GM19438 (cell line): Measurements from ENCODE around the gene LAGE3.

Experiments used
- ATAC-seq: cut with Tn5 transposase; IDR thresholded peaks from one replicate; pipeline ENCODE4 v1.9.1; 2021; ENCODE audit warnings: low read depth; ENCODE audit not compliant: unreplicated experiment

The LAGE3 gene

DNA sequence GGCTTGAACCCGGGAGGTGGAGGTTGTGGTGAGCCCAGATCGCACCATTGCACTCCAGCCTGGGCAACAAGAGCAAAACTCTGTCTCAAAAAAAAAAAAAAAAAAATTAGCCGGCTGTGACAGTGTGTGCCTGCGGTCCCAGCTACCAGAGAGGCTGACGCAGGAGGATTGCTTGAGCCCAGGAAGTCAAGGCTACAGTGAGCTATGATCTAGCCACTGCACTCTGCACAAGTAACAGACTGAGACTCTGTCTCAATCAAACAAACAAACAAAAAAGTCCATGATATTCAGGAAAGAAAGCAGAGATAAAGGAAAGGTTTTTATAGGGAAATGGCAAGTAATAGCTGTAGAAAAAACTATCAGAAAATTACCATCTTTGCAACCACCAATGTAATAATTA lies 2.1 kb upstream of the LAGE3 start:
- no peak for ATAC-seq

DNA sequence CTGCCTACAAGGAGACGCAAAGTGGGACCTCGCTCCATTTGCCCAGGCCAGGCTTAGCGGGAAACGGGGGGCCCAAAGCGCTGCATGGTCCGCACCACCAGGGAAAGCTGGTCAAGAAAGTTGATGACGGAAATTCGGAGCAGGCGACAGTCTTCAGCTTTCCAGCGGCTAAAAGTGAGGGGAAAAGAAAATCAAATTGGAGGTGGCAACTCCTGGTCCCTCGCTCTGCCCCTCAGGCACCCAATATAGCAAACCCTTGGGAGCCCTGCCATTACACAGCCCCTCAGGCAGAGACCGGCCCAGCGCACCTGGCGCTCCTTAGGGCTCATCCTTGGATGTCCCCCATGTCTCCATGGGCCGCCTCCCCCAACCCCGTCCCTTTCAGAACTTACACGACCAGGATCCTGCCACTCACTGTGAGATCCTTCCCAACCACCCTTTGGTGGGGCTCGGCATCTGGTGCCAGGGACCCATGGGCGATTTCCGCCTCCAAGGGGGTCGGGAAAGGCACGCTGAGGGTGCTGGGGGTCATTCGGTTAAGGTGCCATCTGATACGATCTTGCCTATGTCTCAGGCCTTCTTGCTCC lies 1.1 kb downstream of the LAGE3 start:
- ATAC-seq: no peak

DNA sequence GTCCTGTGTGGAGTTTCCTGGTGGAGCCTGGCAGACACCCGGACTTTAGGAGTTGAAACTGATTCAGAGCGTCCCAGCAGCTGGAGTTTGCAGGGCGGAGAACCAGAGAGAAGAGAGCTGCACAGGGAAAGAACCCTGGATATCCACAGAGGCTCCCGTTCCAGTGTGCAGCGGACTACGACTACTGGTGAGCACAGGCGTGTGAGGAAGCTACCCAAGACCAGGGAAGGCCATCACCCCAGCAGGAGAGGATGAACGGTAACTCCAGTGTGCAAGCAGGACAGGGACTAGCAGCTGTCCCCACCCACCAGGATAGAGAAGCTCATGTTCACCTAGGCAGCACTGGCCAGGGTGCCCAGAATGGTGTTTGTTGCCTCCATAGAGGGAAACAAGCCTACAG lies 2.3 kb downstream of the LAGE3 start:
- no peak for ATAC-seq

DNA sequence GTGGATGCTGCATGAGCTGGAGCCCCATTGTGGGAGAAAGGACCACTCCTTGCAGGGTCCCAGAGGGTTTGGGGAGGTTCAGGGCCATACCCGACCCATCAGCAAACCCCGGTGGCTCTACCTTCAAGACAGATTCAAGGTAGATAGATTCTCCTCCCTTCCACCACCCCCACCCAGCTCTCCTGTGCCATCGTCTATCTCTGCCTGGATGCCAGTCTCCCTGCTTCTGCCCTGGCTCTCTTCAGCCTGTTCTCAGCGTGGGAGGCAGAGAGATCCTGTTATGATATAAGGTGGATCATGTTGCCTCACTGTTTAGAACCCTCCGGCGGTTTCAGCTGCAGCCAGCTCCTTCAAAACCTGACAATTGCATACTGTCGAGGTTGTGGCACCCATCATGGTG lies 5.4 kb downstream of the LAGE3 start:
- ATAC-seq: no peak

DNA sequence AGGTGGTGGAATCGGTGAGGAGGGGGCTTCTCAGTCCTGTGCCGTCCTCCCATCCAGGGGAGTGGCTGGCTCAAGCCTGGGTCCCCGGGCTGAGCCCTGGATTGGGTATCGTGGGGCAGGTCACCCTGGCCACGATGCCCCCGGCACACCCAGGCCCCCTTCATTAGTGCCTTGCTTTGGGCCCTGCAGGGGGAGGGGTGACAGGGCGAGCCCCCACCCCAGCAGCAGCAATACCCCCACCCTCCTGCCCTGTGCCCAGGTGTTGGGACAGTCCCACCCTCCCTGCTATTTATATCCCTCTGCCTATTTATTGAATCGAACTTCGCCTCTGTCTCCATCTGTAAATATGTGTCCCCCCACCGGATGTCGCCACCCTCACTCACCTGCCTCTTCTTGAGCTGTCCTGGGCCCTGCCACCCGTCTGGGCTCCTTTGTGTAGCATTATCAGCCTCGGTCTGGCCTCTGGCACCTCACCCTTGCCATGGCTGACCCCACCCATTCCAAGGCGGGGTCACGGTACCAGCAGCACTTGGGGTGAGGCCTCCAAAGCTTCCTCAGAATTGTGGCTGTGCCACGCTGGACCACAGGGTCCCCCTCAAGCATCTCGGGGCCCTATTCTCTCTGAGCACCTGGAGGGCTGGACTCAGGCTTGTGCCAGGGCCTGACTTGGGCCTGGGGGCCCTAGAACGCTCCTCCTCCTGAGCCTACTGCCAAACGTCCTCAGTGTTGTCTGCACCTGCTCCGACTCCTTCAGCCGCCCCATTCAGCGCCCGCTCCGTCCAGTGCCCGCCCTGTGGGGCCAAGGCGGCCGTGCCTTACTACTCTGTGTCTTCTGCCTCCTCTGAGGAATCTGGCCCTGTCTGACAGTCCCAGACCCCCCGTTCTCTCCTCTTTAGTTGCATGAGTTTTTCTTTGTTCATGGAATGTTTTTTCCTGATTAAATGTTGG lies 6.1 kb downstream of the LAGE3 start:
- ATAC-seq: no peak

DNA sequence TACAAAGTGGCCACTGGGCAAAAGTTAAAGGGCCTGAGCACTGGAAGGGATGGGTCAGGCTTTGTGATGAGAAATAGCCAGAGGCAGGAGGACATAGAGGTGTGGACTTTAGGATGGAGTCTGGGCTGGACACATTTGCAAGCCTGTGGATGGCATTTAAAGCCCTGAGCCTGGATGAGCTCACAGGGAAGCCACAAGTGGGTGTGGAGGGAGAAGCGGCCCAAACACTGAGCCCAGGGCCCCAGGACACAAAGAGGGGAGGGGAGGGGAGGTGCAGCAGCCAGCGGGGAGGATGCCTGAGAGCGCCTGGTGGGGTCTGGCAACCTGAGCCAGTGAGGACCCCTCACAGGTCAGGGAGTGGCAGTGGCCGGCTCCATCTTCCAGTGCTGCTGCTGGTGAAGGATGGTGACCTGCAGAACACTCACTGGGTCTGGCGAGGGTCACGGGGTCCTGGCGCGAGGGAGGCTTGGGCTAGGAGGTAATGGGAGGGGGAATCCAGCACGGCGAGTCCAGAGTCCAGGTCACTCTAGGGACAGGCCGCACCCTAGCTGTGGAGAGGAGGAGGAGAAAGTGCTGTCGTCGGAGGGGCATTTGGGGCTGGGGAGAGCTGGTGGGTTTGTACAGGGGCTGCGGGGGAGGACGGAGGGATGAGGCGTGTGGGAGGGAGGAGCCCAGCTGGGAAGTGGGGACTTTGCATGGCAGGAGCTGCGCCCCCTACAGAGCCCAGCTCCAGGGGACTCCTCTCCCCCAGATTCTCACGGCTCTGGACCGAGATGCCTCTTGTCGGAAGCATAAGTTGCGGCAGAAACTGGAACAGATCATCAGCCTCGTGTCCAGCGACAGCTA lies 7.0 kb downstream of the LAGE3 start:
- ATAC-seq: no peak

DNA sequence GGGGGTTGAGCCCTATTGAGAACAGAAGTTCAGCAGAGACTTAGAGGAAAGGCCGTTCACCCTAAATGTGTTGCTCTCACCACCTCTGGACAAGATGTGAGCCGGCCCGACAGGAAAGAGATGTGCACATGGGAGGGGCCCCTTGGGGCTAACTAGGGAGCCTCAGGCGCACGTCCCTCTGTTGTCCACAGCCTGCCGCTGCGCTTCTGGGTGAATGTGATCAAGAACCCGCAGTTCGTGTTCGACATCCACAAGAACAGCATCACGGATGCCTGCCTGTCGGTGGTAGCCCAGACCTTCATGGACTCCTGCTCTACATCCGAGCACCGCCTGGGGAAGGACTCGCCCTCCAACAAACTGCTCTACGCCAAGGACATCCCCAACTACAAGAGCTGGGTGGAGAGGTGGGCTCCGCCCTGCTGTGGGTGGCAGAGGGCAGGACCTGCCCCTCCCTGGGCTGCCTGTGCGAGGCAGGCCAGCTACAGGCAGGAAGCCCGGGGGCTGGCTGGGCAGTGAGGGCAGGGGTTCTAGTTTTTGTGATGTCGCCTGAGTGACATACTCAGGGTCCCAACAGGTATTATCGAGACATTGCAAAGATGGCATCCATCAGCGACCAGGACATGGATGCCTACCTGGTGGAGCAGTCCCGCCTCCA lies 8.0 kb downstream of the LAGE3 start:
- ATAC-seq: no peak

DNA sequence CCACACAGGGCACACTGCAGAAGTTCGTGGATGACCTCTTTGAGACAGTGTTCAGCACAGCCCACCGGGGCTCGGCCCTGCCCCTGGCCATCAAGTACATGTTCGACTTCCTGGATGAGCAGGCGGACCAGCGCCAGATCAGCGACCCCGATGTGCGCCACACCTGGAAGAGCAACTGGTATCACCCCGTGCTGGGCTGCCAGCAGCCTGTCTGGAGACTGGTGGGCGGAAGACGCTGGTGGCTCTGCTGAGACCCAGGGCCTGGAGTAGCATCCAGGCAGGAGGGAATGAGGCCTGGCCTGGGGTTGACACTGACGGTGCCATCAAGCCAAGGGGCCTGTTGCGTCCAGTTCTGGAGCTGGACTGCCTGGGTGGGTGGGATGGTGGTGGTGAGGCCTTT lies 8.6 kb downstream of the LAGE3 start:
- ATAC-seq: no peak

DNA sequence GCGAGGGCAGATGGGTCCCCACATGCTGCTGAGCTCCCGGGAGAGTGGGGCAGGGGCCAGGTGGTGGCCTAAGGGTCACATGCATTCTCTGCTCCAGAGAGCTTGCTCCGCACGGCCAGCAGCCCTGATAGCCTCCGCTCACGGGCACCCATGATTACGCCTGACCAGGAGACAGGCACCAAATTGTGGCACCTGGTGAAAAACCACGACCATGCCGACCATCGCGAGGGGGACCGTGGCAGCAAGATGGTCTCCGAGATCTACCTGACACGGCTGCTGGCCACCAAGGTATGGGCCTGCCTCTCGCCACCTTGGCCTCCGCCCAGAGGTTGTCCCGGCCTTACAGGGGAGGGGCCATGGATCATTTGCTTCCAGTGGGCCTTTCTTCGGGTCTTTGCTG lies 9.2 kb downstream of the LAGE3 start:
- ATAC-seq: no peak

DNA sequence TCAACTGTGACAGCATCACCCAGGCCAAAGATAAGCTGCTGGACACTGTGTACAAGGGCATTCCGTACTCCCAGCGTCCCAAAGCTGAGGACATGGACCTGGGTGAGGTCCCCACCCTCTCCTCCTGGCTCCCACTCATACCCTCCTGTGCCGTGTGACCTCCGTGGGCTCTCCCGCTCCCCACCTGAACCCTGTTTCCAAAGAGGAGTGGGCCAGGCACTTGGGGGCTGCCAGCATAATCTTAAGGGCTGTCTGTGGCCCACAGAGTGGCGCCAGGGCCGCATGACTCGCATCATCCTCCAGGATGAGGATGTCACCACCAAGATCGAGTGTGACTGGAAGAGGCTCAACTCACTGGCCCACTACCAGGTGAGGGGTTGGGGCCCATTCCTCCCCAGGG lies 10.0 kb downstream of the LAGE3 start:
- no peak for ATAC-seq

DNA sequence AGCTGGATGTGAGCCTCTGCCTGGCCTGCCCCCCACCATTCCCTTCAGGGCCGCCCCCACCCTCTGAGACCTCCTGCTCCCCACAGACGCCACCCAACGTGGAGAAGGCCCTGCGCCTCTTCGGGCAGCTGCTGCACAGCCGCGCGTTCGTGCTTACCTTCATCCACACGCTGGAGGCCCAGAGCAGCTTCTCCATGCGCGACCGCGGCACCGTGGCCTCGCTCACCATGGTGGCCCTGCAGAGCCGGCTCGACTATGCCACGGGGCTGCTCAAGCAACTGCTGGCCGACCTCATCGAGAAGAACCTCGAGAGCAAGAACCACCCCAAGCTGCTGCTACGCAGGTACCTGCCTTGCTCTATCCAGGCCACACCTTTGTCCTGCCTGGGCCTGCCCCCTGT lies 10.9 kb downstream of the LAGE3 start:
- no peak for ATAC-seq

DNA sequence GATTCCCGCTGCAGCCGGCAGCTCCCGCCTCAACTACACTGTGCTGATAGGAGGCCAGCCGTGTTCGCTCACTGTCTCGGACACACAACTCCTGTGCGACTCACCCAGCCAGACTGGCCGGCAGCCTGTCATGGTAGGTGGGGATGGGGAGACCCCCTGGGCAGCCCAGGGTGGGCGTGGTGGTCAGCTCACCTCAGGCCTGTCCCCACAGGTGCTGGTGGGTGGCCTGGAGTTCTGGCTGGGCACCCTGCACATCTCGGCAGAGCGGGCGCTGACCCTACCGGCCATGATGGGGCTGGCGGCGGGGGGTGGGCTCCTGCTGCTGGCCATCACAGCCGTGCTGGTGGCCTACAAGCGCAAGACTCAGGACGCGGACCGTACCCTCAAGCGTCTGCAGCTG lies 11.5 kb downstream of the LAGE3 start:
- no peak for ATAC-seq

DNA sequence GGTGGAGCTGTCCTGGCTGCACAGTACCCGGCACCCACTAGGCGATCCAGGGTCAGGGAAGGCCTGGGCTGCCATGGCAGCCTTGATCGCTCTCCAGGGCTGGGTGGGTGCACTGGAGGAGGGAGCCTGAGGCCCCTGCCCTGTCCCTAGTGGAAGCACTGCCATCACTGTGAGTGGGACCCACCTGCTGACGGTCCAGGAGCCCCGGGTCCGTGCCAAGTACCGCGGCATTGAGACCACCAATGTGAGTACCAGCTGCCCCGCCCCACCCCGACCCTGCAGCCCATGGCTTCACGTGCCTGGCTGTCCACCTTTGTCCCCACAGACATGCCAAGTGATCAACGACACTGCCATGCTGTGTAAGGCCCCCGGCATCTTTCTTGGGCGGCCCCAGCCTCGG lies 12.2 kb downstream of the LAGE3 start:
- ATAC-seq: no peak

DNA sequence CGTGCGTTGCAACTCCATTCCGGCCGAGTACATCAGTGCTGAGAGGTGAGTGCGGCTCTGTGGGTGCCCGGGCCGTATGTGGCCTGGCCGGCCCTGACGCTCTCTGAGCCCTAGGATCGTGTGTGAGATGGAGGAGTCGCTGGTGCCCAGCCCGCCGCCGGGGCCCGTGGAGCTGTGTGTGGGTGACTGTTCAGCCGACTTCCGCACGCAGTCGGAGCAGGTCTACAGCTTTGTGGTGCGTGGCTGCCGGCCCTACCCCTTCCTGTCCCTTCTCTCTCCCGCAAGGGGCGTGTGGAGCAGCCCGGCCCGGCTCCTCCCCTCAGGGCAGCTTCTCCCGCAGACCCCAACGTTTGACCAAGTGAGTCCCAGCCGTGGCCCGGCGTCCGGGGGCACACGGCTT lies 13.0 kb downstream of the LAGE3 start:
- no peak for ATAC-seq

DNA sequence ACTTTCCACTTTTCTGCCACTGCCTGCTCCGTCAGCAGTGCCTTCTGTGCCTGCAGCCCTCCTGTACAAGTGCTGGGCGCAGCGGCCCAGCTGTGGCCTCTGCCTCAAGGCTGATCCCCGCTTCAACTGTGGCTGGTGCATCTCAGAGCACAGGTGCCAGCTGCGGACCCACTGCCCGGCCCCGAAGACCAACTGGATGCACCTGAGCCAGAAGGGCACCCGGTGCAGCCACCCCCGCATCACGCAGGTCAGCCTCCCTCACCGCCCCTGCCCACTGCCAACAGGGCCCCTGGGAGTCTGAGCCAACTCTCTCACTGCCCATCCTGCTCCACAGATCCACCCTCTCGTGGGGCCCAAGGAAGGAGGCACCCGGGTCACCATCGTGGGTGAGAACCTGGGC lies 13.5 kb downstream of the LAGE3 start:
- ATAC-seq: no peak

DNA sequence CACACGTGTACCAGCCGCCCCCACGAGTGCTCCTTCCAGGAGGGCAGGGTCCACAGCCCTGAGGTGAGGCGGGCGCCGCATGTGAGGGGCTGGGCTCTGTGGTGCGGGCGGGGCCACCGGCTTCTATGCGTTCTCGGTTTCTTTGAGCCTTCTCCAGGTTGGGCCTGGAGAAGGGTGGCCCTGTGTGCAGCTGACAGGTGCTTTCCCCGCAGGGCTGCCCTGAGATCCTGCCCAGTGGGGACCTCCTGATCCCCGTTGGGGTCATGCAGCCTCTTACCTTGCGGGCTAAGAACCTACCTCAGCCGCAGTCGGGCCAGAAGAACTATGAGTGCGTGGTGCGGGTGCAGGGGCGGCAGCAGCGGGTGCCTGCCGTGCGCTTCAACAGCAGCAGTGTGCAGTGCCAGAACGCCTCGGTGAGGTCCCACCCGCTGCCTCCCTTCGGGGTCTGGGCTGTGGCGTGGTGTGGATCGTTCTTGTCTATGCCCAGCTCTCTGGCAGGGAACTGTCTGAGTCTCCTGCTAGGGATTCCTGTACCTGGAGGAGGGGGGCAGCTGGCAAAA lies 14.2 kb downstream of the LAGE3 start:
- no peak for ATAC-seq

DNA sequence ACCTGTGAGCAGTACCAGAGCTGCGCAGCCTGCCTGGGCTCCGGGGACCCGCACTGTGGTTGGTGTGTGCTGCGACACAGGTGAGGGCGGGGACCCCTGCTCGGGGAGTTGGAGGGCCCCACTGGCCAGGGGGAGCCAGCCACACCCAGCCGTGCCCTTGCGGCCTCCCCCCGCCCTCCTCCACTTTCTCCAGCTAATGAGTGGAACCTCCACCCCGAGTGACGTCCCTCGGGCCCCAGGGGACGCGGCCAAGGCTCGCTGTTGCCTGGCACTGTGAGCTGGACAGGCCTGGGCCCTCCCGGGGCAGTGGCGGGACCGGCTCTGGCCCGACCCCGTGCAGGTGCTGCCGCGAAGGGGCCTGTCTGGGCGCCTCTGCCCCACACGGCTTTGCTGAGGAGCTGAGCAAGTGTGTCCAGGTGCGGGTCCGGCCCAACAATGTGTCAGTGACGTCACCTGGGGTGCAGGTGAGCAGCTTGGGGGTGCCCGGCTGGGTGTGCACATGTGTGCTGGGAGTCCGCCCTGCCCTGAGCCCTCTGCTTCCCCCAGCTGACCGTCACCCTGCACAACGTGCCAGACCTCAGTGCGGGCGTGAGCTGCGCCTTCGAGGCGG lies 15.4 kb downstream of the LAGE3 start:
- no peak for ATAC-seq

DNA sequence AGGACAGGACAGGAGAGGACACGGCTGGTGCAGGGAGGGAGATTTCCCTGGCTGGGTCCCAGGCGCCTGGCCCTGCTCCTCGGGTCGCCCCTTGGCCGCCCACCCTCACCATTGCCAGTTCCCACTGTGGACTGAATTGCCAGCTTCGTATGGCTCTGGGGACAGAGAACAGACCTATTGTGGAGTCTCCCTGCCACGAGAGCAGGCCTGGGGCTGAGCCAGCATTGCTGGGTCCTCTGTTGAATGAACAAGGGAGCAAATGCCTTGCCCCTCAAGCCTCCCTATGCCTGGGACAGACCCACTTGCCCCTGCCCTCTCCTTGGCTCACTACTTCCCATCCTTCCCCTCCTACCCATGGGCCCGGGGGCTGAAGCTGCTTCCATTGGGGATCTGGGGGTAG lies 16.7 kb downstream of the LAGE3 start:
- ATAC-seq: no peak

DNA sequence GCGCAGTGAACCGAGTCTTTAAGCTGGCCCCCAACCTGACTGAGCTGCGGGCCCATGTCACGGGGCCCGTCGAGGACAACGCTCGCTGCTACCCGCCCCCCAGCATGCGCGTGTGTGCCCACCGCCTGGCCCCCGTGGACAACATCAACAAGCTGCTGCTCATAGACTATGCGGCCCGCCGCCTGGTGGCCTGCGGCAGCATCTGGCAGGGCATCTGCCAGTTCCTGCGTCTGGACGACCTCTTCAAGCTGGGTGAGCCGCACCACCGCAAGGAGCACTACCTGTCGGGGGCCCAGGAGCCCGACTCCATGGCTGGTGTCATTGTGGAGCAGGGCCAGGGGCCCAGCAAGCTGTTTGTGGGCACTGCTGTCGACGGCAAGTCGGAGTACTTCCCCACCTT lies 18.8 kb downstream of the LAGE3 start:
- no peak for ATAC-seq

DNA sequence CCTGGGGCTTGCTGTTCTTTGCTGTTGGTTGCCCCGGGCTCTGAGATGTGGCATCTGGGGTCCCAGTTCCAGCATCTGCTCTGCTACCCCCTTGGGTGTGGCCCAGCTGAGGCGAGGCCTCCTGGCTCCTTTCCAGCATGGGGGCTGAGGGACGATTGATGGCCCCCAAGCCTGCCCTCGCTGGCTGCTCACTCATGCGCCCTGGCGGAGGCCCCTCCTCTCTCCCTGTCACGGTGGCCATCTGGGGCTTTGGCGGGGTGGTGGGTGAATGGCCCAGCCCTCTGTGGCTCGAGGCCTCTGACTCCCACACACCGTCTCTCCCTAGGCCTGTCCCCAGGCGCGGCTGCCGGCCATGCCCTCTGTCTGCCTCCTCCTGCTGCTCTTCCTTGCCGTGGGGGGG lies 19.2 kb downstream of the LAGE3 start:
- no peak for ATAC-seq
